Pancreas (tissue), 10 donors: ENCODE measurements around the gene SCAF8. TPM values are rescaled to one million over a fixed set of nuclear protein-coding genes. Genes with fewer than 3 reads are reported as not detected.

Source experiments
- ATAC-seq, 4 donors: fragments of 200-7000 bp; cut with Tn5 transposase; one replicate each; pipeline versions ENCODE4 v1.8.0 to v1.9.1; 2020; ENCODE audit warnings: mild to moderate bottlenecking in 4 of 4, moderate library complexity in 4 of 4
- DNase-seq, 6 donors: peaks; one replicate each; pipeline ENCODE4 v3.0.0-alpha.2; 2020
- FAIRE-seq: peaks from 2 replicates; lab custom pipeline; 2012; peaks lifted over from hg19 to GRCh38; lab: Jason Lieb, UNC
- H3K27ac ChIP-seq, 4 donors: fragments of 200-600 bp; sonication (generic); 1 replicate in 3 of 4; 2 replicates in 1 of 4; pipeline versions ENCODE4 v1.5.0 to v1.8.0; 2020
- H3K27me3 ChIP-seq, 4 donors: fragments of 200-600 bp; one replicate each; pipeline ENCODE4 v1.8.0; 2021
- H3K36me3 ChIP-seq, 3 donors: fragments of 200-600 bp; sonication (generic) in 1 of 3; one replicate each; pipeline versions ENCODE4 v1.5.0 to v1.8.0; 2020 to 2021
- H3K4me1 ChIP-seq, 3 donors: fragments of 200-600 bp; one replicate each; pipeline ENCODE4 v1.8.0; 2021
- H3K4me3 ChIP-seq, 4 donors: fragments of 200-600 bp; sonication (generic) in 2 of 4; one replicate each; pipeline versions ENCODE4 v1.5.0 to v1.8.0; 2020 to 2021
- H3K9me3 ChIP-seq, 4 donors: fragments of 200-600 bp; one replicate each; pipeline ENCODE4 v1.8.0; 2021
- WGBS, 2 donors: extraction: QIAGEN DNeasy Blood & Tissue Kit; methylation state at CpG; one replicate each; pipeline ENCODE4 v1.1.7; 2013; 5-methylcytosine and 5-hydroxymethylcytosine counted together
- intact Hi-C, 3 donors: fragments of 100-400 bp; cut with DNase I; formaldehyde crosslinking; loops; one replicate each; pipeline versions ENCODE4 v1.11.1 to v1.14.2; 2022
- polyA plus RNA-seq, 2 donors: library from polyadenylated mRNA; stranded (reverse); fragments of 200-250 nt; gene quantifications; one replicate each; pipeline ENCODE4 v1.2.3, GENCODE V29; 2013
- total RNA-seq, 6 donors: library from RNA; stranded (reverse); fragmentation: NEBNext Ultra II Directional in 4 of 6; extraction: Animal tissue kit (Norgen Biotek cat#: 25700) in 4 of 6; gene quantifications; one replicate each; pipeline versions ENCODE4 v1.2.1 to v1.2.4, GENCODE V29; 2021 to 2023
- TF ChIP-seq, protein P1 (sequence below), 4 donors: fragments of 200-600 bp; sonication (generic) in 3 of 4; IDR thresholded peaks; one replicate each; pipeline versions ENCODE4 v1.5.0 to v1.8.0; 2021; ENCODE audit warnings: antibody characterized with exemption in 4 of 4
- donor health status: healthy with polysubstance abuse.
- donor health status: DM: no; HTN: no; CAD: no; lungs with moderate emphysema.
- donor health status: DM: no; HTN: no; CAD: no.
- donor health status: control.
- donor health status: control.
- donor health status: Bipolar disorder and iron deficiency.
- donor health status: DM: yes; HTN: yes; CAD: no.
- donor health status: DM: no; HTN: no; CAD: no.
- donor health status: DM: no; HTN: no; CAD: no.
- donor health status: DM: yes; HTN: yes; CAD: no.

The SCAF8 gene
- total and polyA plus RNA-seq, 8 donors, result 8.3 to 25.4 (median 16.2) TPM

DNA sequence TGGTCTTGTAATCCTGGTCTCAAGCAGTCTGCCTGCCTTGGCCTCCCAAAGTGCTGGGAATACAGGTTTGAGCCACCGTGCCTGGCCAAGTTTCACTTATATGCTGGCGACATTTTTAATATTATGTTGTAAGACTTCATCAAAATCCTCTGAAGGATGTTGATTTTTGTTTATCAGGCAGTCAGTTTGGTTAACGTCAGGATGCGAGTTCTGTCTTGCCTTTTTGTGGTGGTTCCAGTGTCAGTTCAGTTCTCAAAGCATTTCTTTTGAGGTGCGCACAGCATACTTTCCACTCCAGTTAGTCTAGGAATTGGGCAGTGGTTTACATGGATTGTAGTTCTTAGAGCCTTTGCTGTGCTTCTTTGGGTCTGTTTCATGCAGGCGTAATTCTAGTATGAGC is 24.9 kb downstream of the SCAF8 start:
- intact Hi-C loops, result no loop called here

DNA sequence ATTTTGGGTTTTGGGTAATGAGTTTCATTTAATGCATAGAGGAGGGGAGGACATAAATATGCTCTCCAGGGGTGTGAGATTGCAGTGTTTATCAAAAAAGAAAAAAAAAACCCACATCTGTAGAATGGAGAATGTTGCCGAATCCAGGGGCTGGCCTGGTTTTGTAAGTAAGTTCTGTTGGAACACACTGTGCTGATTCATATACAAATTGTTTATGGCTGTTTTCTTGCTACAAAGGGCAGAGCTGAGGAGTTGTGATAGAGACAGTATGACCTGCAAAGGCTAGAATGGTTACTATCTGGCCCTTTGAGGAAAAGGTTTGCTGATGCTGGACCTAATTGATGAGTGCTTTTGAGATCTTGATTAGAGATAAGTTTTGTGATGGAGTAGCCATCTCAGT is 30.4 kb downstream of the SCAF8 start:
- Histone ChIP-seq H3K36me3 (no peaks in the 10 kb centered on the region), H3K27me3 (no peaks in the 10 kb centered on the region), H3K9me3 (no peaks in the 10 kb centered on the region), H3K4me3 (no peak overlapping the region), H3K27ac (no peak overlapping the region), H3K4me1 (peaks cover 14 to 26% (median 22%) of the 10 kb centered on the region in 3 donors)
- no peak for DNase-seq
- WGBS, 2 donors, result 94 to 95% methylated on average over 1 of the region's 1 CpG
- intact Hi-C loops, result no loop called here
- no peak for FAIRE-seq
- TF ChIP-seq, protein P1, sequence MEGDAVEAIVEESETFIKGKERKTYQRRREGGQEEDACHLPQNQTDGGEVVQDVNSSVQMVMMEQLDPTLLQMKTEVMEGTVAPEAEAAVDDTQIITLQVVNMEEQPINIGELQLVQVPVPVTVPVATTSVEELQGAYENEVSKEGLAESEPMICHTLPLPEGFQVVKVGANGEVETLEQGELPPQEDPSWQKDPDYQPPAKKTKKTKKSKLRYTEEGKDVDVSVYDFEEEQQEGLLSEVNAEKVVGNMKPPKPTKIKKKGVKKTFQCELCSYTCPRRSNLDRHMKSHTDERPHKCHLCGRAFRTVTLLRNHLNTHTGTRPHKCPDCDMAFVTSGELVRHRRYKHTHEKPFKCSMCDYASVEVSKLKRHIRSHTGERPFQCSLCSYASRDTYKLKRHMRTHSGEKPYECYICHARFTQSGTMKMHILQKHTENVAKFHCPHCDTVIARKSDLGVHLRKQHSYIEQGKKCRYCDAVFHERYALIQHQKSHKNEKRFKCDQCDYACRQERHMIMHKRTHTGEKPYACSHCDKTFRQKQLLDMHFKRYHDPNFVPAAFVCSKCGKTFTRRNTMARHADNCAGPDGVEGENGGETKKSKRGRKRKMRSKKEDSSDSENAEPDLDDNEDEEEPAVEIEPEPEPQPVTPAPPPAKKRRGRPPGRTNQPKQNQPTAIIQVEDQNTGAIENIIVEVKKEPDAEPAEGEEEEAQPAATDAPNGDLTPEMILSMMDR (IDR thresholded peaks at IDR 0.05), result no peak
- no peak for ATAC-seq

More for the DNA sequence above, 24.9 kb downstream of the SCAF8 start:
- DNase-seq, result no peak
- H3K9me3 ChIP-seq, result no peaks in the 10 kb centered on the region
- TF ChIP-seq, protein P1 (IDR thresholded peaks at IDR 0.05), result no peak
- H3K27me3 ChIP-seq, result no peaks in the 10 kb centered on the region
- peaks cover 0 to 9% (median 8%) of the 10 kb centered on the region in 3 donors for H3K4me1 ChIP-seq
- WGBS, 2 donors, result 80 to 83% methylated on average over 6 of the region's 6 CpGs
- ATAC-seq, result no peak
- no peak for FAIRE-seq
- no peaks in the 10 kb centered on the region for H3K36me3 ChIP-seq
- no peak overlapping the region for H3K4me3 ChIP-seq
- H3K27ac ChIP-seq, result no peak overlapping the region

DNA sequence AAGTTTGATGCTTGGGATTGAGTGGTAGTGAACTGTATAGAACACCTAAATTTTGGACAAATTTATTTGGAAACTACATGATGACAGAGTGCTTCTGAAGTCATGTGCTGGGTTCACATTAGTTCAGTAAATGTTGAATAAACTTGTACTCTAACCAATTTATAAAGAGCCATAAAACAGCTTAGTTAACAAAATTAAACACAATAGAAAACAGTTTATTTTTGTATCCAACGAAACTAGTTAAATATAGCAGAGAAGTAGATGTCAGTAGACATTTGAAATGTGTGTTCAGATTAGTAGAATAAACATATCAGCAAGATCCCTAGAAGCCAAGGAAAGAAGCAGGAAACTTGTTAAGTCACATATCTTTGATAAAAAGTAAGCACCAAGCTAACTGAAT is 32.1 kb downstream of the SCAF8 start:
- Histone ChIP-seq H3K27ac (no peak overlapping the region), H3K27me3 (no peaks in the 10 kb centered on the region), H3K4me1 (peaks cover 14 to 26% (median 22%) of the 10 kb centered on the region in 3 donors), H3K4me3 (no peak overlapping the region), H3K9me3 (no peaks in the 10 kb centered on the region), H3K36me3 (no peaks in the 10 kb centered on the region)
- 6 to 11% methylated on average over 1 of the region's 1 CpG for WGBS, 2 donors
- FAIRE-seq (no peak), DNase-seq (no peak), ATAC-seq (peak in 1 of 4 donors; percentile 38)
- intact Hi-C loops, result no loop called here
- TF ChIP-seq, protein P1 (IDR thresholded peaks at IDR 0.05), result no peak

GRCh38 chr6:154766288-154766687 is 33.1 kb downstream of the SCAF8 start:
- no peaks in the 10 kb centered on the region for H3K36me3 ChIP-seq
- TF ChIP-seq, protein P1 (IDR thresholded peaks at IDR 0.05), result no peak
- DNase-seq, result no peak
- no peak overlapping the region for H3K27ac ChIP-seq
- no peak overlapping the region for H3K4me3 ChIP-seq
- ATAC-seq, result no peak
- H3K27me3 ChIP-seq, result no peaks in the 10 kb centered on the region
- 61 to 64% methylated on average over 3 of the region's 3 CpGs for WGBS, 2 donors
- no peak for FAIRE-seq
- H3K9me3 ChIP-seq, result no peaks in the 10 kb centered on the region
- peaks cover 14 to 26% (median 22%) of the 10 kb centered on the region in 3 donors for H3K4me1 ChIP-seq
- intact Hi-C loops, result no loop called here

- ATAC-seq, result peak; percentile 54 to 72 (median 60)
- no peak overlapping the region for H3K27ac ChIP-seq
Measured at GRCh38 chr6:154767003-154767723, 33.9 kb downstream of the SCAF8 start.

More at GRCh38 chr6:154767003-154767723, 33.9 kb downstream of the SCAF8 start:
- no peaks in the 10 kb centered on the region for H3K36me3 ChIP-seq
- 47 to 58% methylated on average over 3 of the region's 3 CpGs for WGBS, 2 donors
- DNase-seq, result no peak
- TF ChIP-seq, protein P1 (IDR thresholded peaks at IDR 0.05), result no peak
- peaks cover 14 to 26% (median 22%) of the 10 kb centered on the region in 3 donors for H3K4me1 ChIP-seq
- H3K9me3 ChIP-seq, result no peaks in the 10 kb centered on the region
- intact Hi-C loops, result no loop called here
- no peak overlapping the region for H3K4me3 ChIP-seq
- no peak for FAIRE-seq
- H3K27me3 ChIP-seq, result no peaks in the 10 kb centered on the region
